T-cell (primary cell): Measurements from ENCODE around the gene SPOCK1. TPM values are rescaled to one million over a fixed set of nuclear protein-coding genes. Genes with fewer than 3 reads are reported as not detected.

Experiments used
- ATAC-seq, 4 experiments: fragments of 200-7000 bp in 3 of 4; fragments of 150-1000 bp in 1 of 4; cut with Tn5 transposase; replicated peaks in 1 of 4; 1 replicate in 3 of 4; 2 replicates in 1 of 4; pipeline ENCODE4 v1.10.0; 2021; ENCODE audit warnings: moderate library complexity in 3 of 4, mild to moderate bottlenecking in 2 of 4, moderate number of reproducible peaks in 1 of 4
- CTCF ChIA-PET, 2 donors: fragments of 300-600 bp; sonication (Branson Sonifier 250); formaldehyde crosslinking; loops; one replicate each; lab custom pipeline; 2022; ENCODE audit warnings: antibody characterized with exemption in 2 of 2; lab: Charles Lee
- POLR2A ChIA-PET, 2 donors: fragments of 300-600 bp; sonication (Branson Sonifier 250); formaldehyde crosslinking; loops; one replicate each; lab custom pipeline; 2022; ENCODE audit warnings: antibody characterized with exemption in 2 of 2; lab: Charles Lee
- DNase-seq, 35 experiments: peaks; one replicate each; pipeline versions ENCODE4 v3.0.0 to v3.0.0-alpha.2; 2013 to 2023
- H3K27ac ChIP-seq: one replicate; pipeline ENCODE4 v1.5.1; 2013; ENCODE audit warnings: low read length
- H3K27me3 ChIP-seq, 2 experiments: replicated peaks in 1 of 2; 1 replicate in 1 of 2; 2 replicates in 1 of 2; pipeline versions ENCODE4 v1.6.1 to v1.7.0; 2013; ENCODE audit warnings: low read length in 1 of 2, mixed read lengths in 1 of 2; ENCODE audit not compliant: control insufficient read depth in 2 of 2, insufficient read depth in 2 of 2; ENCODE audit errors: extremely low read depth in 1 of 2
- H3K36me3 ChIP-seq, 2 donors: 1 replicate in 1 of 2; 2 replicates in 1 of 2; pipeline versions ENCODE4 v1.6.1 to v1.7.0; 2013; ENCODE audit warnings: low read length in 1 of 2; ENCODE audit not compliant: control insufficient read depth in 2 of 2, insufficient read depth in 1 of 2; ENCODE audit errors: extremely low read depth in 1 of 2
- H3K4me1 ChIP-seq, 2 experiments: 1 replicate in 1 of 2; 2 replicates in 1 of 2; pipeline versions ENCODE4 v1.6.1 to v1.7.0; 2013; ENCODE audit warnings: low read length in 2 of 2, mixed read lengths in 1 of 2; ENCODE audit not compliant: insufficient read depth in 2 of 2, control insufficient read depth in 1 of 2; ENCODE audit errors: extremely low read depth in 1 of 2
- H3K4me3 ChIP-seq, 2 donors: 1 replicate in 1 of 2; 2 replicates in 1 of 2; pipeline versions ENCODE4 v1.5.1 to v1.7.0; 2013; ENCODE audit warnings: mild to moderate bottlenecking in 2 of 2, low read length in 1 of 2, moderate library complexity in 1 of 2; ENCODE audit not compliant: control insufficient read depth in 1 of 2; ENCODE audit errors: extremely low read depth in 1 of 2
- H3K9me3 ChIP-seq: 2 replicates; pipeline ENCODE4 v1.7.0; 2013
- H3K27ac Mint-ChIP-seq, 2 donors: one replicate each; pipeline ENCODE4 v1.8.0; 2020 to 2021; ENCODE audit warnings: mild to moderate bottlenecking in 2 of 2, mixed read lengths in 2 of 2
- H3K27me3 Mint-ChIP-seq, 2 donors: one replicate each; pipeline ENCODE4 v1.8.0; 2021 to 2022; ENCODE audit warnings: mixed read lengths in 2 of 2
- H3K36me3 Mint-ChIP-seq: one replicate; pipeline ENCODE4 v1.8.0; 2021; ENCODE audit warnings: mixed read lengths
- H3K4me1 Mint-ChIP-seq, 3 donors: one replicate each; pipeline ENCODE4 v1.8.0; 2020 to 2022; ENCODE audit warnings: mixed read lengths in 3 of 3, mild to moderate bottlenecking in 1 of 3
- H3K4me3 Mint-ChIP-seq, 3 donors: one replicate each; pipeline ENCODE4 v1.8.0; 2020 to 2022; ENCODE audit warnings: mild to moderate bottlenecking in 3 of 3, mixed read lengths in 3 of 3, moderate library complexity in 3 of 3
- H3K9me3 Mint-ChIP-seq, 3 donors: one replicate each; pipeline ENCODE4 v1.8.0; 2020 to 2022; ENCODE audit warnings: mixed read lengths in 3 of 3
- WGBS: methylation state at CpG from one replicate; pipeline ENCODE4 v1.1.5; 2013; ENCODE audit warnings: missing lambda C conversion rate; ENCODE audit not compliant: insufficient coverage; 5-methylcytosine and 5-hydroxymethylcytosine counted together
- total RNA-seq, 35 experiments: library from RNA in 6 of 35; stranded (reverse) in 6 of 35; fragments of 120-200 nt in 1 of 35; gene quantifications; one replicate each; pipeline versions ENCODE4 v1.2.1 to v1.2.4 and lab custom pipeline; 2013 to 2026

The SPOCK1 gene
- total RNA-seq, 5 donors from 2014 or later (not counting 1 experiment from before 2014, with no cell fraction given), result 0.57 TPM; not detected in 4

DNA sequence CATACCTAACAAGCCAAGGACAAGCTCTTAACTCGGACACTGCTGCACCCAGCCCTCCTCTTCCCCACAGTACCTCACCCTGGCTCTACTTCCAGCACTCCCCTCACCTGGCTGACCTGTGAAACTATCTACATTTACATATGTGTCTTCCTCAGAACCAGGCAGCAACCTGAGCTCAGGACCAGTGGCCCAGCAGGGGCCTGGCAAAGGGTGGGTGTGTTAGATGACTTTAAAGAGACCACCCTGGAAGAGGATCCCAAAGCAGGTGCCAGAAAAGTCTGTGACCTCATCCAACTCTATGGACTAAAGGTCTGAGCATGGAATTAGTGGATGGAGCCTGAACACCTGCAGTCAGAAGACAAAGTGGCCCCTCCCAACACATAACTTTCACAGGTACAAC, 400.9 kb downstream of the SPOCK1 start:
- H3K36me3 ChIP-seq, result no peaks in the 10 kb centered on the region
- H3K27me3 Mint-ChIP-seq, result peaks cover 0 to 4% of the 10 kb centered on the region in 2 donors
- no peak overlapping the region for H3K4me3 Mint-ChIP-seq
- H3K9me3 Mint-ChIP-seq, result peaks cover 0 to 4% (median 0%) of the 10 kb centered on the region in 3 donors
- H3K27ac Mint-ChIP-seq, result no peak overlapping the region
- DNase-seq (no peak), ATAC-seq (no peak)
- WGBS, result no CpG with 5 or more reads among the region's 1 CpG
- H3K4me3 ChIP-seq, result no peak overlapping the region
- H3K4me1 Mint-ChIP-seq, result no peaks in the 10 kb centered on the region
- no peak overlapping the region for H3K27ac ChIP-seq
- CTCF ChIA-PET, result no interaction called here
- POLR2A ChIA-PET, result no interaction called here
- H3K27me3 ChIP-seq, result peaks cover 0 to 3% of the 10 kb centered on the region in 2 experiments
- no peaks in the 10 kb centered on the region for H3K36me3 Mint-ChIP-seq
- no peaks in the 10 kb centered on the region for H3K9me3 ChIP-seq
- H3K4me1 ChIP-seq, result no peaks in the 10 kb centered on the region

GRCh38 chr5:137097203-137097602, 401.9 kb downstream of the SPOCK1 start:
- ChIA-PET POLR2A (no interaction called here), CTCF (no interaction called here)
- Histone ChIP-seq H3K27ac (no peak overlapping the region), H3K36me3 (no peaks in the 10 kb centered on the region), H3K9me3 (no peaks in the 10 kb centered on the region), H3K4me3 (no peak overlapping the region), H3K27me3 (peaks cover 0 to 3% of the 10 kb centered on the region in 2 experiments), H3K4me1 (no peaks in the 10 kb centered on the region)
- Mint-ChIP-seq H3K27me3 (peaks cover 0 to 4% of the 10 kb centered on the region in 2 donors), H3K27ac (no peak overlapping the region), H3K4me1 (no peaks in the 10 kb centered on the region), H3K9me3 (peaks cover 0 to 4% (median 0%) of the 10 kb centered on the region in 3 donors), H3K36me3 (no peaks in the 10 kb centered on the region), H3K4me3 (no peak overlapping the region)
- no peak for ATAC-seq
- DNase-seq, result no peak
- no CpG with 5 or more reads among the region's 3 CpGs for WGBS

- H3K4me3 ChIP-seq, result no peak overlapping the region
- no peak overlapping the region for H3K27ac Mint-ChIP-seq
- H3K9me3 Mint-ChIP-seq, result peaks cover 0 to 4% (median 0%) of the 10 kb centered on the region in 3 donors
- H3K27me3 Mint-ChIP-seq, result peaks cover 0 to 4% of the 10 kb centered on the region in 2 donors
- ChIA-PET POLR2A (no interaction called here), CTCF (no interaction called here)
- peaks cover 0 to 3% of the 10 kb centered on the region in 2 experiments for H3K27me3 ChIP-seq
- no peak overlapping the region for H3K4me3 Mint-ChIP-seq
- no peaks in the 10 kb centered on the region for H3K4me1 Mint-ChIP-seq
- DNase-seq (no peak), ATAC-seq (no peak)
- H3K9me3 ChIP-seq, result no peaks in the 10 kb centered on the region
- WGBS, result no CpG with 5 or more reads among the region's 6 CpGs
- no peak overlapping the region for H3K27ac ChIP-seq
- H3K36me3 Mint-ChIP-seq, result no peaks in the 10 kb centered on the region
- no peaks in the 10 kb centered on the region for H3K36me3 ChIP-seq
- no peaks in the 10 kb centered on the region for H3K4me1 ChIP-seq
Observed at GRCh38 chr5:137096149-137097103, 402.7 kb downstream of the SPOCK1 start.

DNA sequence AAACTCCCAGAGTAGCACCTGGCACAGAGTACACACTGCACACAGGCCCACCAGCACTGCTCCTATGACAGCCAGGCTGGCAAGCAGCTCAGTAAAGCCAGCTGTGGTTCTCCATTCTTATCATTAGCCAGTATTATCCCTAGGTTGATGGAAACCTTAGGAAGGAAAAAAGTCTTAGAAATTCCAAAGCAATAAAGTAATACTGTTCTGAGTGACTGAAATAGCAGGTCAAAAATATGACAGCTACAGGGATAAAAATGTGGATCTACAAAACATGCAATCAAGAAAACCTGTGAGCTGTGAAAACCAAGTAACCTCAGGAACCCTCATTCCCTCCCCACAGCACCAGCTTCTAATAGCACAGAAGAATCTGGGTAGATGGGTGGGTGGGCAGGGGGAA, 403.5 kb downstream of the SPOCK1 start:
- ATAC-seq (no peak), DNase-seq (no peak)
- Mint-ChIP-seq H3K27ac (no peak overlapping the region), H3K4me3 (no peak overlapping the region), H3K9me3 (peaks cover 0 to 4% (median 0%) of the 10 kb centered on the region in 3 donors), H3K4me1 (no peaks in the 10 kb centered on the region), H3K27me3 (peaks cover 0 to 4% of the 10 kb centered on the region in 2 donors), H3K36me3 (no peaks in the 10 kb centered on the region)
- ChIA-PET POLR2A (no interaction called here), CTCF (no interaction called here)
- Histone ChIP-seq H3K27me3 (peaks cover 0 to 3% of the 10 kb centered on the region in 2 experiments), H3K36me3 (no peaks in the 10 kb centered on the region), H3K27ac (no peak overlapping the region), H3K9me3 (no peaks in the 10 kb centered on the region), H3K4me1 (no peaks in the 10 kb centered on the region), H3K4me3 (no peak overlapping the region)

GRCh38 chr5:137092831-137093230, 406.3 kb downstream of the SPOCK1 start:
- Mint-ChIP-seq H3K36me3 (no peaks in the 10 kb centered on the region), H3K4me1 (no peaks in the 10 kb centered on the region), H3K27ac (no peak overlapping the region), H3K9me3 (peaks cover 0 to 4% (median 0%) of the 10 kb centered on the region in 3 donors), H3K27me3 (no peaks in the 10 kb centered on the region), H3K4me3 (no peak overlapping the region)
- ATAC-seq (no peak), DNase-seq (no peak)
- Histone ChIP-seq H3K4me3 (no peak overlapping the region), H3K27me3 (no peaks in the 10 kb centered on the region), H3K9me3 (no peaks in the 10 kb centered on the region), H3K27ac (no peak overlapping the region), H3K36me3 (no peaks in the 10 kb centered on the region), H3K4me1 (no peaks in the 10 kb centered on the region)
- POLR2A ChIA-PET, result no interaction called here
- no CpG with 5 or more reads among the region's 3 CpGs for WGBS
- CTCF ChIA-PET, result no interaction called here

GRCh38 chr5:137091472-137091871, 407.7 kb downstream of the SPOCK1 start:
- H3K9me3 Mint-ChIP-seq, result peaks cover 0 to 4% (median 0%) of the 10 kb centered on the region in 3 donors
- no peak overlapping the region for H3K4me3 ChIP-seq
- H3K9me3 ChIP-seq, result no peaks in the 10 kb centered on the region
- H3K27me3 Mint-ChIP-seq, result no peaks in the 10 kb centered on the region
- ATAC-seq, result no peak
- H3K27ac ChIP-seq, result no peak overlapping the region
- no peaks in the 10 kb centered on the region for H3K27me3 ChIP-seq
- DNase-seq, result no peak
- no CpG with 5 or more reads among the region's 1 CpG for WGBS
- H3K36me3 ChIP-seq, result no peaks in the 10 kb centered on the region
- H3K4me1 ChIP-seq, result no peaks in the 10 kb centered on the region
- no peaks in the 10 kb centered on the region for H3K36me3 Mint-ChIP-seq
- H3K27ac Mint-ChIP-seq, result no peak overlapping the region
- no peak overlapping the region for H3K4me3 Mint-ChIP-seq
- POLR2A ChIA-PET, result no interaction called here
- CTCF ChIA-PET, result no interaction called here
- H3K4me1 Mint-ChIP-seq, result no peaks in the 10 kb centered on the region
